GM19035 (cell line): ENCODE data around the gene GMEB1.
A peak's percentile ranks its signal among the peaks of the same experiment; 100 is the strongest.
"Not testable (repeated sequence)": the region's sequence is repeated elsewhere in the genome, so short reads cannot be mapped to it uniquely, and the experiment has no call there.

Experiments
- ATAC-seq: cut with Tn5 transposase; IDR thresholded peaks from one replicate; pipeline ENCODE4 v1.9.1; 2021; ENCODE audit not compliant: unreplicated experiment

GMEB1 gene

GRCh38 chr1:28668956-28669723 is 556 bp downstream of the GMEB1 start:
- peak; percentile 61 for ATAC-seq

DNA sequence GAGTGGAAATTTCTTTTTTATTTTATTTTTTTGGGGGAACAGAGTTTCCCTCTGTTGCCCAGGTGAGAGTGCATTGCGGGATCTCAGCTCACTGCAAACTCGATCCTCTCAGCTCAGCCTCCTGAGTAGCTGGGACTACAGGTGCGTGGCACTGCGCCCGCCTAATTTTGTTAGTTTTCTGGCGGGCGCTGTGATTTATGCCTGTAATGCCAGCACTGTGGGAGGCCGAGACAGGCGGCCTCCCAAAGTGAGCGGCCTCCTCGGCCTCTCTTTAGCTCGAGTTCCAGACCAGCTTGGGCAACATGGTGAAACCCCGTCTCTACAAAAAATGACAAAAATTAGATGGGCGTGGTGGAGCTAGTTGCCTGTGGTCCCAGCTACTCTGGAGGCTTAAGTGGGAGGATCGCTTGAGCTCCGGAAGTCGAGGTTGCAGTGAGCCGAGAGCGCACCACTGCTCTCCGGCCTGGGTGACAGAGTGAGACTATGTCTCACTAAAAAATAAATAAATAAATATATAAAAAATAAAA is 2.7 kb downstream of the GMEB1 start:
- ATAC-seq, result no peak

DNA sequence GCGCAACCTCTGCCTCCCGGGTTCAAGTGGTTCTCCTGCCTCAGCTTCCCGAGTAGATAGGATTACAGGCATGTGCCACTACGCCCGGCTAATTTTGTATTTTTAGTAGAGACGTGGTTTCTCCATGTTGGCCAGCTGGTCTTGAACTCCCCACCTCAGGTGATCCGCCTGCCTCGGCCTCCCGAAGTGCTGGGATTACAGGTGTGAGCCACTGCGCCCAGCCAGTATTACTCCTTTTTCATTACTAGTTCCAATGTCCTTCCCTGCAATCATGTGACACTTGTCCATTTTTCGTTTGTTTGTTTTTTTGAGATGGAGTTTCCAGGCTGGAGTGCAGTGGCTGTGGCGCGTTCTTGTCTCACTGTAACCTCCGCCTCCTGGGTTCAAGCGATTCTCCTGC is 4.4 kb downstream of the GMEB1 start:
- not testable (repeated sequence) for ATAC-seq

- no peak for ATAC-seq
These were observed 7.3 kb downstream of the GMEB1 start for GRCh38 chr1:28675924-28676257.

DNA sequence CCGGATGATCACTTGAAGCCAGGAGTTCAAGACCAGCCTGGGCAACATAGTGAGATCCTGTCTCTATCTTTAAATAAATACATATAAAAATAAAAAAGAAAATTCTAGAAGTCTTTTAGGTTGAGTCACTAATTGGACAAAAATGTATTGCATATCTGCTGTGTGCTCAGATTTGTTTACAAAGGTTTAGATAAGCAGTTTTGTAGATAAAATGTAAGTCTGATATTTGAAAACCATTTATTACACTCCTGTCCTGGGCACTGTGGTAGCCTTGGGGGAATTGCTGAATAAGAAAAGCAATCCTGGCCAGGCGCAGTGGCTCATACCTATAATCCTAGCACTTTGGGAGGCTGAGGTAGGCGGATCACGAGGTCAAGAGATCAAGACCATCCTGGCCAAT is 11.6 kb downstream of the GMEB1 start:
- ATAC-seq, result no peak

- ATAC-seq, result no peak
These were observed 14.3 kb downstream of the GMEB1 start for GRCh38 chr1:28682840-28683239.

DNA sequence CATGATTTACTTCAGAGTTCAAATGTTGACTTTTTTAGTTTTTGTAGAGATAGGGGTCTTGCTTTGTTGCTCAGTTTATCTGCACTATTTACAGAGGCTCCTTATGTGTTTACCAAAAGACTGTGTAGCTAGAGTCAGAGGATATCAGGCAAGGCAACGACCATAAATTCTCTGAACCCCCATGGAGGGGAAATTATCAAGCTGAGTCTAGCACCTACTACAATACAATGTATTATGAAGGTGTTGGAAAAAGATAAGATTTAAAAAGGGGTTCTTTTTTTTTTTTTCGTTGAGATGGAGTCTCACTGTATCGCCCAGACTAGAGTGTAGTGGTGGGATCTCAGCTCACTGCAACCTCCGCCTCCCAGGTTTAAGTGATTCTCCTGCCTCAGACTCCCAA is 16.4 kb downstream of the GMEB1 start:
- ATAC-seq, result no peak

DNA sequence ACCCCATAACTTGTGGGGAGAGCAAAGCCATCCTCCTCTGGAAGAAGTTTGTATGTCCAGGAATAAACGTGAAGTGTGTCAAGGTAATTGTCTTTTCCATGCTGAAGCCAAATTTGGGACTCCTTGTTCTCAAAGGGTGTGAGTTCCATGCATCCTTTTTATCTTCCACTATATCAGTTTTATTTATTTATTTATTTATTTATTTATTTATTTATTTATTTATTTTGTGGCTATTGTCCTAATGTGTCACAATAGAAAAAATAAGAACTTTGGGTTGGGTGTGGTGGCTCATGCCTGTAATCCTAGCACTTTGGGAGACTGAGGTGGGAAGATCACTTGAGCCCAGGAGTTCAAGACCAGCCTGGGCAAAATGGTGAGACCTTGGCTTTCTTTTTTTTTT is 23.0 kb downstream of the GMEB1 start:
- not testable (repeated sequence) for ATAC-seq

- ATAC-seq, result no peak
These were observed 35.0 kb downstream of the GMEB1 start for GRCh38 chr1:28703629-28704028.

DNA sequence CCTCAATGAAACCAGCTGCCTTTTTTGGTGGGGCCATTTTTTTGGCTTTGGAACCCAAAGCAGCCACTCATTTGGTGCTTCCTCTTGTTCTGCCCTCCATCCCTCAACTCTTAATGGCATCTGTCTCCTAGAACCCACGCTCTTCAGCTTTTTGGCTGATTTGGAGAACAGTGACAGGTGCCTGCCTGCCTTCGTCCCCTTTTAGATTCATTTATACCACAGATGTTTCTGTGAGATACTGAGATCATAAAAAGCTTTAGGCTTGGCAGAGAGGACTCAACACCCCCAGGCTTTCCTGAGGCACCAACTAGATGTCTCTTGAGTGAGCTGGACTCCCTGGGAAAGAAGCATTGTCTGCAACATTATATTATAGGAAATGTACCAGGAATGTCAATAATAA is 47.8 kb downstream of the GMEB1 start:
- ATAC-seq, result no peak

- ATAC-seq, result no peak
These were observed 49.6 kb downstream of the GMEB1 start for GRCh38 chr1:28718166-28718565.

DNA sequence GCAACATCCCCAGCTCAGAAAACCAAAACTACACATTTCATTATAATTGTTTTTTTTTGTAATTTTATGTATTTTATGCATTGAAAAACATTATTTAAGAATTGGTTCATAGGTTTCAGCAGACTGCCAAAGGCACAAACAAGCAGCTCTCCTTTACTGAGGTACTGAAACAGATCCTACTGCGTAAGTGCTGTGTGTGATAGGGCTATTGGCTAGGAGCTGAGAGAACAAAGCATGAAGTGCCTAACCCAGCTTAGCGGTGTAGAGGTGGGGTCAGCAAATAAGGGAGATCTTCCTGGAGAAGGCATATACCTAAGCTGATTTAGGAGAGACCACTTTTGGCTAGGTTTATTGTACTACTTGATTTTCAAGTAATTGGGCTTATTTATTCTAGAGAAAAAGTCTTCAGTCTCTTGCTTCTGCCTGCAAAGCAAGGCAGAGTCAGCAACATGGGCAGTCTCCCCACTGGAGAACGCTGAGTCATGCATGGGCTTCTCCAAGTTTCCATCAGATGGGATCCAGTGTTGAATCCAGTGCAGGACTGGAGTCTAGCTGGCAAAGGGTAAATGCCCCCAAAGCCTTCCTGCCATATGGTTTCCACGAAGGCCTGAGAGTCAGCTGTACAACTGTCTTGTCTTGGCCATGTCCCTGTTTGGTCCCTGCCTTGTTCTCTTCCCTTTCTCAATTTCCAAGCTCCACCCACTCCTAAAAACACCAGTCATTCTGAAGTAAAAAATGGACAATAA is 50.2 kb downstream of the GMEB1 start:
- ATAC-seq, result no peak

DNA sequence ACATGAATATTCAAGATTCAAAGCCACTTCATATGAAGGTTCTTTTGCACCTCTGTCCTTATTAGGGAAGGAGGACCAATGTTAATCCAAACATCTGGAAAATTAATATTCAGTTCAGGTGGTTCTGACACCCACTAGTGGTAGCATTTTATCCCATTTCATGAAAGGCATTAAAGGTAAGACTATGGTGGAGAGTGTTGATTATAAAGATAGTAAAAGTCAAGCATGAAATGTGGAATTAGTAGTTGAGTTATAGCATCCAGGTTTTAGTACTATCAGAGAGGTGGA is 50.7 kb downstream of the GMEB1 start:
- no peak for ATAC-seq

- ATAC-seq, result no peak
These were observed 51.8 kb downstream of the GMEB1 start for GRCh38 chr1:28720376-28720775.

GRCh38 chr1:28721927-28722326 is 53.3 kb downstream of the GMEB1 start:
- not testable (repeated sequence) for ATAC-seq

DNA sequence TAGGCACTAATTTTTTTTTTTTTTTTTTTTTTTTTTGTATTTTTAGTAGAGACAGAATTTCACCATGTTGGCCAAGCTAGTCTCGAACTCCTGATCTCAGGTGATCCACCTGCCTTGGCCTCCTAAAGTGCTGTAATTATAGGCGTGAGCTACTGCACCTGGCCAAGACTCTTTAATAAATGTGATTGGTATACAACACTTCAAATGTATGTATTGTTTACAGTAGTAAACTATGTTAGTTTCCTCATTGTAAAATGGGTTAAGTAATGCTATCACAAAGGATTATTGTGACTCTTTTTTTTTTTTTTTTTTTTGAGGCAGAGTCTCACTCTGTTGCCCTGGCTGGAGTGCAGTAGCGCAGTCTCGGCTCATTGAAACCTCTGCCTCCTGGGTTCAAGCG is 56.8 kb downstream of the GMEB1 start:
- not testable (repeated sequence) for ATAC-seq

- no peak for ATAC-seq
These were observed 67.4 kb downstream of the GMEB1 start for GRCh38 chr1:28735961-28736449.

DNA sequence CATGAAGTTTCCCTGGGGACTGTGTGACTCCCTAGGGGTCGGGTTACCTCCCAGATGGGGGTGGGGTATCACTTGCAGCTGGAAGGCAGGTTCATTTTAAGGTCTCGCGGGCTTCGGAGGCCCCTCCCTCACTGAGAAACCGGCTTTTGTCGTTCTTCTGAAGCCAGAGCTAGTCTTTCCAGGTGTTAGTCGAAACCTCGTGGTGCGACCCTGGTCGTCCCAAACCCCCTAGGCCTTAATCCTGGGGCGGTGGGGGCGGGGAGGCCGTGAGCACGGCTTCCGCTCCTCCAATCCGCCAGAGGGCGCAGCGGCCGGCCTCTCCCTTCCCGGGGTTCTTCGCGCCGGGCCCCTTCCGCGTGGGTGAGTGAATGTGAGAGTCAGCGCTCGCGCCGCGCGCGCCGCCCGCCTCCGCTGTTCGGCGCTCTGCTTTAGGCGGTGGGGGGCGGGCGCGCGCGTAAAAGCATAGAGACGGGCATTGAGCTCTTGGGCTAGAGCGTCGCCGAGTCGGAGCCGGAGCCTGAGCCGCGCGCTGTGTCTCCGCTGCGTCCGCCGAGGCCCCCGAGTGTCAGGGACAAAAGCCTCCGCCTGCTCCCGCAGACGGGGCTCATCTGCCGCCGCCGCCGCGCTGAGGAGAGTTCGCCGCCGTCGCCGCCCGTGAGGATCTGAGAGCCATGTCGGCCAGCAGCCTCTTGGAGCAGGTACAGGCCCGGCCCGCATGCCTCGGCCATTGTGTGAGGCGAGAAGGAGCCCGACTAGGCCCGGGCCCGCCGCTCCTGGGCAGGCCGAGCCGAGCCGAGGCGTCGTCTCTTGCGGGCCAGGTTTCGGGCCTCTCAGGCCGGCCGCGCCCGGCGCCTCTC is 68.1 kb downstream of the GMEB1 start, which contains the start of gene YTHDF2:
YTHDF2 (plus strand) TSS at position 491 of the 857 bp plus-strand sequence; CDS start at position 672, 181 bp downstream.
- ATAC-seq, result peak; percentile 93

GRCh38 chr1:28737307-28738132 is 68.9 kb downstream of the GMEB1 start:
- ATAC-seq, result no peak

GRCh38 chr1:28740118-28740517 is 71.5 kb downstream of the GMEB1 start:
- no peak for ATAC-seq
